ENCODE results near the gene BCL2.

Gene BCL2

GRCh38 chr18:63311118-63312018, 8.2 kb downstream of the BCL2 start:
- DNase-seq (ENCODE audit: low spot score) (no peak), FAIRE-seq (no peak)

GRCh38 chr18:63309422-63309821, 10.1 kb downstream of the BCL2 start:
- FAIRE-seq (no peak), DNase-seq (ENCODE audit: low spot score) (no peak)

GRCh38 chr18:63307551-63308200, 11.9 kb downstream of the BCL2 start:
- DNase-seq (ENCODE audit: low spot score), result no peak
- FAIRE-seq, result no peak

GRCh38 chr18:63306819-63307550, 12.6 kb downstream of the BCL2 start:
- no peak for DNase-seq (ENCODE audit: low spot score)
- no peak for FAIRE-seq

- DNase-seq (ENCODE audit: low spot score) (no peak), FAIRE-seq (no peak)
Measured at GRCh38 chr18:63306249-63306648, 13.3 kb downstream of the BCL2 start.

- no peak for FAIRE-seq
- no peak for DNase-seq (ENCODE audit: low spot score)
Measured at GRCh38 chr18:63303547-63303946, 16.0 kb downstream of the BCL2 start.

GRCh38 chr18:63302636-63303405, 16.7 kb downstream of the BCL2 start:
- DNase-seq (ENCODE audit: low spot score) (no peak), FAIRE-seq (no peak)

- no peak for FAIRE-seq
- DNase-seq (ENCODE audit: low spot score), result no peak
Measured at GRCh38 chr18:63302220-63302619, 17.3 kb downstream of the BCL2 start.

- FAIRE-seq (no peak), DNase-seq (ENCODE audit: low spot score) (no peak)
Measured at GRCh38 chr18:63301434-63301833, 18.1 kb downstream of the BCL2 start.

GRCh38 chr18:63299837-63300745, 19.5 kb downstream of the BCL2 start:
- DNase-seq (ENCODE audit: low spot score) (no peak), FAIRE-seq (no peak)

GRCh38 chr18:63298400-63299365, 20.9 kb downstream of the BCL2 start:
- no peak for FAIRE-seq
- DNase-seq (ENCODE audit: low spot score), result no peak

- DNase-seq (ENCODE audit: low spot score) (no peak), FAIRE-seq (no peak)
Measured at GRCh38 chr18:63297687-63298399, 21.7 kb downstream of the BCL2 start.

GRCh38 chr18:63293935-63294334, 25.6 kb downstream of the BCL2 start:
- DNase-seq (ENCODE audit: low spot score), result no peak
- no peak for FAIRE-seq

GRCh38 chr18:63292831-63293683, 26.5 kb downstream of the BCL2 start:
- FAIRE-seq (no peak), DNase-seq (ENCODE audit: low spot score) (no peak)

GRCh38 chr18:63291278-63291677, 28.3 kb downstream of the BCL2 start:
- DNase-seq (ENCODE audit: low spot score) (no peak), FAIRE-seq (no peak)

GRCh38 chr18:63290821-63291200, 28.8 kb downstream of the BCL2 start:
- DNase-seq (ENCODE audit: low spot score), result no peak
- FAIRE-seq, result no peak

GRCh38 chr18:63290166-63290820, 29.3 kb downstream of the BCL2 start:
- DNase-seq (ENCODE audit: low spot score), result no peak
- FAIRE-seq, result no peak
